A673 (cell line): ENCODE results near the gene TJP1. TPM values are rescaled to one million over a fixed set of nuclear protein-coding genes. Genes with fewer than 3 reads are reported as not detected.

Experiments used
- Bru-seq: library from RNA; stranded (reverse); fragments of 400-500 nt; gene quantifications from one replicate; lab custom pipeline; 2021; lab: Mats Ljungman, UMichigan
- BruChase-seq, 2 experiments: library from RNA; stranded (reverse); fragments of 400-500 nt; gene quantifications; one replicate each; lab custom pipeline; 2021; lab: Mats Ljungman, UMichigan
- BruUV-seq: library from RNA; stranded (reverse); fragments of 400-500 nt; replicated peaks from 2 replicates; lab custom pipeline; 2021; lab: Mats Ljungman, UMichigan
- CTCF ChIA-PET: fragments of 300-600 bp; sonication (Branson Sonifier 250); formaldehyde crosslinking; loops from one replicate; lab custom pipeline; 2022; ENCODE audit warnings: antibody characterized with exemption; lab: Charles Lee
- POLR2A ChIA-PET: fragments of 300-600 bp; sonication (Branson Sonifier 250); formaldehyde crosslinking; loops from one replicate; lab custom pipeline; 2022; ENCODE audit warnings: antibody characterized with exemption; ENCODE audit not compliant: low non-redundant PET; lab: Charles Lee
- DNase-seq: peaks from one replicate; pipeline ENCODE4 v3.0.0-alpha.2; 2015; ENCODE audit warnings: low spot score
- H3K27ac ChIP-seq: fragments of 200-600 bp; sonication (generic); 2 replicates; pipeline ENCODE4 v1.5.1; 2016; ENCODE audit warnings: mixed run types, low read depth, mild to moderate bottlenecking, mixed read lengths, antibody characterized with exemption, low read length; ENCODE audit not compliant: poor library complexity, severe bottlenecking
- H3K27me3 ChIP-seq: fragments of 200-600 bp; sonication (generic); replicated peaks from 2 replicates; pipeline ENCODE4 v1.6.1; 2017; ENCODE audit warnings: mixed run types, low read depth, mild to moderate bottlenecking, mixed read lengths, antibody characterized with exemption, low read length; ENCODE audit not compliant: insufficient read depth, poor library complexity
- H3K36me3 ChIP-seq: fragments of 200-600 bp; sonication (generic); 2 replicates; pipeline ENCODE4 v1.6.1; 2016; ENCODE audit warnings: mixed run types, mild to moderate bottlenecking, mixed read lengths, antibody characterized with exemption, low read length; ENCODE audit not compliant: insufficient read depth, poor library complexity, severe bottlenecking
- H3K4me1 ChIP-seq: fragments of 200-600 bp; sonication (generic); 2 replicates; pipeline ENCODE4 v1.6.1; 2017; ENCODE audit warnings: mixed run types, mild to moderate bottlenecking, mixed read lengths, antibody characterized with exemption, low read length; ENCODE audit not compliant: insufficient read depth, poor library complexity, severe bottlenecking
- H3K4me3 ChIP-seq: fragments of 200-600 bp; sonication (generic); 2 replicates; pipeline ENCODE4 v1.5.1; 2016; ENCODE audit warnings: low read depth, mixed run types, mild to moderate bottlenecking, mixed read lengths, low read length; ENCODE audit not compliant: poor library complexity, severe bottlenecking
- H3K9me3 ChIP-seq: fragments of 200-600 bp; sonication (generic); 2 replicates; pipeline ENCODE4 v1.6.1; 2016; ENCODE audit warnings: mixed run types, low read depth, mild to moderate bottlenecking, mixed read lengths, antibody characterized with exemption, low read length; ENCODE audit not compliant: poor library complexity, severe bottlenecking
- EZH2 ChIP-seq: fragments of 200-600 bp; sonication (generic); IDR thresholded peaks from 2 replicates; pipeline ENCODE4 v1.6.1; 2017; ENCODE audit warnings: borderline replicate concordance, low read depth, mild to moderate bottlenecking, mixed read lengths, antibody characterized with exemption, low read length; ENCODE audit not compliant: poor library complexity, severe bottlenecking
- intact Hi-C: fragments of 100-400 bp; cut with micrococcal nuclease; formaldehyde crosslinking; loops from one replicate; pipeline ENCODE4 v1.10.0; 2022; ENCODE audit not compliant: unreplicated experiment
- long read RNA-seq: library from polyadenylated mRNA; stranded (forward); transcript quantifications from one replicate; pipeline ENCODE4 v2.0.0, GENCODE V29; 2022
- total RNA-seq: library from RNA; stranded (reverse); gene quantifications from 2 replicates; pipeline ENCODE4 v1.2.3, GENCODE V29; 2021
- TF ChIP-seq, protein P1 (sequence below): fragments of 300-800, 200-600 bp; sonication (generic); conservative IDR thresholded peaks from 2 replicates; pipeline ENCODE4 v1.5.1; 2017; ENCODE audit warnings: low read depth, mild to moderate bottlenecking, antibody characterized with exemption, low read length, moderate library complexity, mixed read lengths

TJP1 gene
- total RNA-seq (34.7 and 42.9 TPM in 2 replicates), Bru-seq, nascent RNA (percentile 79 among the genes with signal in this experiment), BruChase-seq, experiment 1, labeled RNA remaining after a 2-hour chase (percentile 80 among the genes with signal in this experiment), BruChase-seq, experiment 2, labeled RNA remaining after a 6-hour chase (percentile 79 among the genes with signal in this experiment)
- long read RNA-seq, full-length matches to known transcripts: 2 of 21 reads
- long read RNA-seq, partial matches to known transcripts: 11 of 21 reads
- long read RNA-seq, other reads (novel, unspliced or antisense): 8 of 21 reads

DNA sequence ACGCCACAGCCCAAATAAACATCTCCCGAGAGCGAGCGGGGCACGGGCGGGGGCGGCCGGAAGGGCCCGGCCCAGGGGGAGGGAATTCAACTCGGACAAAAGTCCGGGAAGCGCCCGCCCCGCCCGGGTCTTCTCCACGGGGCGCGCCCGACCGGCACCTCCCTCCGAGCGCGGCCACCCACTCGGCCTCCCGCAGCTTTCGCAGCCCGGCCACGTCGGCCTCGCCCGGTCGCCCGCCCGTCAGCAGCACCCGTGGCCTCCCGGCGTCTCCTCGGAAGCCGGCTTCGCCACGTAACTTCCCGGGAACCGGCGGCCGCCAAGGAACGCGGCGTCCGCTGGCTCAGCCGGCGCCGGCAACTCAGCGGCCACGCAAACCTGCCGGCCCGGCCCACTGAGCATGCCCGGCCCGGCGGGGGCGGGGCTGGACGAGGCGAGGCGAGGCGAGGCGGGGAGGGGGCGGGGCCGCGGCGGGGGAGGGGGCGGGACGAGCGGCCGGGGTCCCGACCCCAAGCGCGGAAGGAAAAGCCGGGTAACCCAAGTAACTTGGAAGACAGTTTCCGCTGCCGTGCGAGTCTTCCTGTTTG is at the start of gene TJP1:
TSS of gene TJP1 (minus strand) at position 369 of the 584 bp plus-strand sequence. CDS start 440 bp downstream, outside the sequence.
- H3K27me3 ChIP-seq: no peaks in the 10 kb centered on the region
- H3K27ac ChIP-seq: peak within 1 kb of the TSS; percentile 75
- DNase-seq: peak; percentile 80
- BruUV-seq: no TSS peak
- ChIA-PET POLR2A (no interaction called here), CTCF (no interaction called here)
- peaks cover 30% of the 10 kb centered on the region for H3K4me1 ChIP-seq
- H3K4me3 ChIP-seq: peak within 1 kb of the TSS; percentile 76
- no peaks in the 10 kb centered on the region for H3K36me3 ChIP-seq
- intact Hi-C loops: no loop called here
- no peak for TF ChIP-seq EZH2
- TF ChIP-seq, protein P1, sequence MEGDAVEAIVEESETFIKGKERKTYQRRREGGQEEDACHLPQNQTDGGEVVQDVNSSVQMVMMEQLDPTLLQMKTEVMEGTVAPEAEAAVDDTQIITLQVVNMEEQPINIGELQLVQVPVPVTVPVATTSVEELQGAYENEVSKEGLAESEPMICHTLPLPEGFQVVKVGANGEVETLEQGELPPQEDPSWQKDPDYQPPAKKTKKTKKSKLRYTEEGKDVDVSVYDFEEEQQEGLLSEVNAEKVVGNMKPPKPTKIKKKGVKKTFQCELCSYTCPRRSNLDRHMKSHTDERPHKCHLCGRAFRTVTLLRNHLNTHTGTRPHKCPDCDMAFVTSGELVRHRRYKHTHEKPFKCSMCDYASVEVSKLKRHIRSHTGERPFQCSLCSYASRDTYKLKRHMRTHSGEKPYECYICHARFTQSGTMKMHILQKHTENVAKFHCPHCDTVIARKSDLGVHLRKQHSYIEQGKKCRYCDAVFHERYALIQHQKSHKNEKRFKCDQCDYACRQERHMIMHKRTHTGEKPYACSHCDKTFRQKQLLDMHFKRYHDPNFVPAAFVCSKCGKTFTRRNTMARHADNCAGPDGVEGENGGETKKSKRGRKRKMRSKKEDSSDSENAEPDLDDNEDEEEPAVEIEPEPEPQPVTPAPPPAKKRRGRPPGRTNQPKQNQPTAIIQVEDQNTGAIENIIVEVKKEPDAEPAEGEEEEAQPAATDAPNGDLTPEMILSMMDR: no peak
- H3K9me3 ChIP-seq: no peaks in the 10 kb centered on the region

GRCh38 chr15:29871401-29871800 is 49.1 kb upstream of the TJP1 start:
- H3K27ac ChIP-seq: no peak overlapping the region
- POLR2A ChIA-PET: no interaction called here
- no peaks in the 10 kb centered on the region for H3K27me3 ChIP-seq
- H3K36me3 ChIP-seq: no peaks in the 10 kb centered on the region
- H3K9me3 ChIP-seq: no peaks in the 10 kb centered on the region
- no peaks in the 10 kb centered on the region for H3K4me1 ChIP-seq
- intact Hi-C loops: no loop called here
- BruUV-seq: no TSS peak
- no peak overlapping the region for H3K4me3 ChIP-seq
- DNase-seq: no peak
- TF ChIP-seq, protein P1: no peak
- TF ChIP-seq EZH2: no peak
- CTCF ChIA-PET: no interaction called here

DNA sequence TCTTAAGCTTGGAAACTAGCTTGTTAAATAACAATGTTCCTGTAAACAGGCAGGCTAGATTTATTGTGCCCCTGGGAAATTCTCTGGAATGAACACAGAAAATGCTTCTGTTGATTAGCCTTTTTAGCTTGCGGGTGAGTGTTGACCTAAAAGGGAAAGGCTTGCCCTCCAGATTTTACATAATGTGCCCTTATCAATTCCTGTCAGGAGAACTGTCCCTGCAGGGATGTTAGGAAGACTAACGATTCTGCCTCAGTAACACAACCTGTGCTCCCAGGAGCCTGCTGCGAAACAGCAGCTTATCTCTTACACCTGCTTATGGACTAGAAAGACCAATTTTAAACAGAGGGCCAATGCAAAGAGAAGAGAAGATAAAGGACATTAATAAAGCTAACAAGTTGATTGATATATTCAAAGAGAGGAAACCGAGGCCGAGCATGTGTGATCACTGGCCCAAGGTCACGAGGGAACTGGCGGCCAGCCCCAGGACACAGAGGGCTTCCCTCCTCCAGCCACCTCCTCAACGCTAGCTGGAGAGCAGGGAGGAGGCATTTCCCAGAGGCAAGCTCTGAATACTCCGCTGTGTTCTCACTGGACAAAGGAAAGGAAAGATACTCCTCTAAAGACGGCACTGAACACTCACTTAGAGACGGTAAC is 48.4 kb upstream of the TJP1 start:
- no TSS peak for BruUV-seq
- H3K9me3 ChIP-seq: no peaks in the 10 kb centered on the region
- TF ChIP-seq EZH2: no peak
- TF ChIP-seq, protein P1: no peak
- no peak overlapping the region for H3K4me3 ChIP-seq
- POLR2A ChIA-PET: no interaction called here
- no peak overlapping the region for H3K27ac ChIP-seq
- H3K27me3 ChIP-seq: no peaks in the 10 kb centered on the region
- H3K4me1 ChIP-seq: no peaks in the 10 kb centered on the region
- no peaks in the 10 kb centered on the region for H3K36me3 ChIP-seq
- peak; percentile 17 for DNase-seq
- CTCF ChIA-PET: no interaction called here
- intact Hi-C loops: no loop called here
